LoVo (cell line): ENCODE measurements around the gene PPP2R1A.
"Not testable (repeated sequence)": the region's sequence is repeated elsewhere in the genome, so short reads cannot be mapped to it uniquely, and the experiment has no call there.

Experiments
- DNase-seq: peaks from one replicate; pipeline ENCODE4 v3.0.0-alpha.2; 2016; ENCODE audit warnings: low spot score

The PPP2R1A gene

GRCh38 chr19:52200755-52201391, 11.0 kb downstream of the PPP2R1A start:
- DNase-seq, result not testable (repeated sequence)

DNA sequence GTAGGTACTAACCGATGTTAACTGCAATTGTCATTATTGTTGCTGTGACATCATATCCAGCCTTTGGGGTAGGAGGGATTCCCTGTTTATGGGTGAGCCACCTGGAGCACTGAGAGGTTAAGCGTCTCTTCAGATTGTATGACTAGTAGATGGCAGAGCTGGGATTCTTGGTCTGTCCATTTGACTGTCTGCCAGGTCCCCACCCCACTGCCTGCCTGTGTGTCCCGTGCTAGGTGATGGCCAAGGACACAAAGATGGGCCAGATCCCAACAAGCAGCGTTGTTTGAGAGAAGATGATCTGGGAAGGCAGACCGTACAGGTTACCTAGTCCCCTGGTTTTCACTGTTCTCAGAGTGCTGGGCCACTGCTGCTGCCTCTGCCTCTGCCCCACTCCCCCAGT, 16.6 kb downstream of the PPP2R1A start:
- DNase-seq, result no peak

DNA sequence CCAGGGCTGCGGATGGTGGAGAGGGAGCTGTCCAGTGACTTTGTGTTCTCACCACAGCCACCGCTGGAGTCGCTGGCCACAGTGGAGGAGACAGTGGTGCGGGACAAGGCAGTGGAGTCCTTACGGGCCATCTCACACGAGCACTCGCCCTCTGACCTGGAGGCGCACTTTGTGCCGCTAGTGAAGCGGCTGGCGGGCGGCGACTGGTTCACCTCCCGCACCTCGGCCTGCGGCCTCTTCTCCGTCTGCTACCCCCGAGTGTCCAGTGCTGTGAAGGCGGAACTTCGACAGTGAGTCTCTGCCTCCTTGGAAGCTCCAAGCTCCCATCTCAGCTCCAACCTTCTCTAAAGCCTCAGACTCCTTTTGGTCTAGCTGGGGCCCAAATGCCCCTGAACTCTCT, 21.4 kb downstream of the PPP2R1A start:
- DNase-seq, result no peak

DNA sequence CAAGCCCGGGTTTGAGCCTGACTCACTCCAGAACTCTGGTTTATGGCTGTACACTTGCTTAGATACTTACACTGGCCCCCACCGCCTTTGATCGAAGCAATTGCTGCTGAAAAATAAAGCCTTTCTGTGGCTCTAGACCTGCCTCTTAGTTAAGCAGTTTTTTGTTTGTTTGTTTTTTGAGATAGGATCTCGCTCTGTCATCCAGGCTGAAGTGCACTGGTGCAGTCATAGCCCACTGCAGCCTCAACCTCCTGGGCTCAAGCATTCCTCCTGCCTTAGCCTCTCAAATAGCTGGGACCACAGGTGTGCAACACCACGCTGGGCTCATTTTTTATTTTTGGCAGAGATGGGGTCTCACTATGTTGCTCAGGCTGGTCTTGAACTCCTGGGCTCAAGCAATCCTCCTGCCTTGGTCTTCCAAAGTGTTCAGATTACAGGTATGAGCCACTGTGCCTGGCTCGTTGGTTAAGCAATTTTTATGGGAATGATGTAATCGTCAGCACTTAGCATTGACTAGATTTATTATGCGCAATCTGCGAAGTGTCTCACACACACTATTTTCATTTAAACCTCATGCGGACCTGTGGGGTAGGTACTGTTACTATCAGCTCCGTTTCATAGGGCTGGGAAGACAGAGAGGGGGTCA, 22.2 kb downstream of the PPP2R1A start:
- no peak for DNase-seq

- DNase-seq, result no peak
Observed at GRCh38 chr19:52212572-52213255, 22.9 kb downstream of the PPP2R1A start.

DNA sequence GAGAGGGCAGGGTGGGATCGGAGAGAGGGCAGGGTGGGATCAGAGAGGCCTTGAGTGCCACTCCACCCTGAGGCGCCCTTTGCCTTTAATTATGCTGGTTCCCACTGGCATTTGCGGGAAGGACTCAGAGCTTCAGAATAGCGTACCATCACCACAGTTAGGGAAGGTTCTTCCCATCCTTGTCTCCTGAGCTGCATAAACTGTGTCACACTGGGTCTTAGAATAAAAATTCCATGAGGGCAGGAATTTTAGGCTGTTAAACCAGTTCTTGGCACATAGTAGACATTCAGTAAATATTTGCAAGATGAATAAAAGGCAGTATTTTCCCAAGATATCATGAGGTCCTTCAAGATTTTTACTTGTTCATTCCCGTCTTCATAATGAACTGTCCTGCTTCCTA, 24.4 kb downstream of the PPP2R1A start:
- no peak for DNase-seq

- no peak for DNase-seq
Observed at GRCh38 chr19:52216401-52216800, 26.5 kb downstream of the PPP2R1A start.

GRCh38 chr19:52217576-52217975, 27.7 kb downstream of the PPP2R1A start:
- no peak for DNase-seq

GRCh38 chr19:52219611-52220010, 29.8 kb downstream of the PPP2R1A start:
- DNase-seq, result no peak

- no peak for DNase-seq
Observed at GRCh38 chr19:52221031-52221430, 31.2 kb downstream of the PPP2R1A start.

DNA sequence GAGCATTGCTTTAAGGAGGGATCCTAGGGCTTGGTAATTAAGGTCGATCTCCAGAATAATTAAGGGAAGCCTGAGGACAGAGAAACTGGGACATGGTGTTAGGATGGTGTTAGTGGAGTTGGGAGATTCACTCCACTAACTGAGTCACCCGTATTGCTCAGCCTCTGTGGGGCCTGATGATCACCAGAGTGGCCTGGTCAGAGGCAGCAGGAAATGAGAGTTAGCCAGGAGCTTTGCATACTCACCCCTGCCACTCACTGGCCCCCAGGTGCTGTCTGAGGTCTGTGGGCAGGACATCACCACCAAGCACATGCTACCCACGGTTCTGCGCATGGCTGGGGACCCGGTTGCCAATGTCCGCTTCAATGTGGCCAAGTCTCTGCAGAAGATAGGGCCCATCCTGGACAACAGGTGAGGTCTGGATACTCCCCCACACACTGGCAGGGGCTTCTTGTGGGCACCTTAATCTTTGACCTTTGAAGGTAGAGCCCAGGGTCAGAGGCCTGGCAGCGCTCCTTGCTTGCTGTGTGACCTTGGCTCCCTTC, 32.1 kb downstream of the PPP2R1A start:
- no peak for DNase-seq

DNA sequence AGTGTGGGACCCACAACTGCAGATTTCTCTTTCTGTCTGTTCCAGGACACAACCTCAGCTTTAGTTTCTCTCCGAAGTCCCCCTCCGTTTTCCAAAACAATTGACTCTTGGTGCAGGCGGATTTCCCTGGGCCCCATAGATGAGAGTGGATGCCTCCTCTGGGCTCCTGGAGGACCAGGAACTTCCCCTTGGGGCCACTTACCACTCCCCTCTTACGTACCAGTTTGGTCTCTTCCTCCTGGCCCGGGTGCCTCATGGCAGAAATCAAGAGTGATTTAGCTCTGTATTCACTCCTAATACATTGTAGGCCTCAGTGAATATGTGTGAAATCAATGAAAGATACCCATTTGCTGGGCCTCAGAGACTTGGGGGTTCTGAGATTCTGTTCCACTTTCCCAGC, 34.4 kb downstream of the PPP2R1A start:
- no peak for DNase-seq

- DNase-seq, result no peak
Observed at GRCh38 chr19:52226652-52227051, 36.8 kb downstream of the PPP2R1A start.

- DNase-seq, result no peak
Observed at GRCh38 chr19:52227196-52227940, 37.5 kb downstream of the PPP2R1A start.

- DNase-seq, result no peak
Observed at GRCh38 chr19:52227980-52228379, 38.1 kb downstream of the PPP2R1A start.

DNA sequence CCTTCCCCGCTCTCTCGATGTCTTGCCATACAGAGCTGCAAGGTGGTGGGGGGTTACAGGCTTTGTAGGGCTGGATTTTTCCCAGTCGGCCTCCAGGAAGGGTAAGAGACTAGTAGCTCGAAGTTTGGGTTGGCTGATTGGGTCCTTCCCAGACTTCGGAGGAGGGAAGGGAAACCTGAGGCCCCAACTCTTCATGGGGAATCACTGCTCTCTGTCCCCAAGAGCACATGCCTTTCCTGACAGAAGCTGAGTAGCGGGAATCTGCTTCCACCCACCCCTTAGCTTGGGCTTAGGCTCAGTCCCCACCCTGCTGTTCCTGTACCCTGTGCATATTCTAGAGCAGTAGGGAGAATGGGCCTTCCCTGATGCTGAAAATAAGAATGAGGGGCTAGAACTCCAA, 39.7 kb downstream of the PPP2R1A start:
- no peak for DNase-seq

DNA sequence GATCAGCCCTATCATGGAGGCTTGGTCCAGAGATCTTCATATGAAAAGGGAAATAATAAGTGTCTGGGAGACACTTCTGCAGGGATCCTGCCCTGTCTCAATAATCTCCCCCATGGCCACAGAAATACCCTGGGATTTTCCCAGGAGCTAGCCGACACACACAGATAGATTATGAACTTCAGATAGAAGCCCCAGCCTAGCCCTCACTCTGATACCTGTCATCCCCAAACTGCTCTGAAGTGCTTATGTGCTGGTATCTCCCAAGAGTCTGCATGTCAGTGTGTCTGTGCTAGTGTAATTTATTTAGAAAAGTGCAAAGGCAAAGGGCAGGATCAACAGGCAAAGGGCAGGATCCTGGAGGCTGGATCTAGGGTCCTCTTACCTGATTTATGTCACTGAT, 40.8 kb downstream of the PPP2R1A start:
- no peak for DNase-seq

DNA sequence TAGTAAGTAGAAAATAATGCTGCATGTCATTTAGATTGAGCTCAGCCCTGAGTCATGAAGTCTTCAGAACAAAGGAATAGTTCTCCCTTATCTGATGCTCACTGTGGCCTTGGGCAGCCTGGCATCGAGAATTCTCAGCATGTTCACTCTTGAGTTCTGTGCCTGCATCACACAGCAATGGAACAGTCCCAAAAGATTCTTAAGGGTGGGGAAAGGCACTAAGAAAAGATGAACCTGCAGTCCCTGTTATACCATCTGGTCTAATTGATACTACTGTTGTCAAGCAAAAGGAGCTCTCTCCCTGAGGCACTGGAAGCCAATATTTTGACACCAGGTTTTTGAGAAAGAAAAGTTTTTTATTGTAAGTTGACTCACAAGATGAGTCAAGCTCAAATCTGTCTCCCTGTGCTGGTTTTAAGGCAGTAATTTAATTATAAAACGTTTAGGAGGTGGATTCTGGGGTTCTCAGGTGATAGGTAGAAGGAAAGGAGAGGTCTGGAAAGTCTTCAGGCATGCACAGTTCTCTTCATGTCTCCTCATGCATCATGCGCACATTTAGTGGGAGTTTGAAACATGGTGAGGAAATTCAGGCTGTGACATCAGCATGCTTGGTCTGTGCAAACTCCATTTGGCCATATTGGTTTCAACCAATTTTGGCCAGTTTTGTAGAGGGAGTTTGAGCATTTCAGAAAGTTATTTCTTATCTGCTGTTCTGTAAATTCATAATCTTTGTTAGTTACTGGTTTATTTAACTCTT, 41.5 kb downstream of the PPP2R1A start:
- no peak for DNase-seq

- DNase-seq, result no peak
Observed at GRCh38 chr19:52234406-52234805, 44.6 kb downstream of the PPP2R1A start.

DNA sequence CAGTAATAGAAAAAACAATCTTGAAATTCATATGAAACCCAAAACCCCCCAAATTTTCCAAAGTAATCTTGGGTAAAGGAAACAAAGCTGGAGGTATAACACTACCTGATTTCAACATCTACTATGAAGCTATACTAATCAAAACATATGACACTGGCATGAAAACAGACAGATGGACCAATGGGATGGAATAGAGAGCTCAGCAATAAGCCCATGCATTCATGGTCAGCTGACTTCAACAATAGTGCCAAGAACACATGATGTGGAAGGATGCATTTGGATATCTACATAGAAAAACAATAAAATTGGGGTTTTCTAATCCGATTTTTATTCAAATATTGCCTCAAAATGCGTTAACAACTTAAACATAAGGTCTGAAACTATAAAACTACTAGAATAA, 47.3 kb downstream of the PPP2R1A start:
- no peak for DNase-seq

GRCh38 chr19:52237771-52238400, 48.0 kb downstream of the PPP2R1A start:
- DNase-seq, result peak; percentile 47
